Astrocyte of the spinal cord (primary cell): ENCODE measurements around the gene TOX2.
"Not testable (repeated sequence)": the region's sequence is repeated elsewhere in the genome, so short reads cannot be mapped to it uniquely, and the experiment has no call there.

ENCODE experiments used
- DNase-seq: peaks from one replicate; pipeline ENCODE4 v3.0.0; 2011; ENCODE audit warnings: low read depth, low spot score
- H3K4me3 ChIP-seq: 2 replicates; pipeline ENCODE4 v1.5.1; 2011; ENCODE audit warnings: low read depth, mild to moderate bottlenecking, low read length, moderate library complexity
- CTCF ChIP-seq: IDR thresholded peaks from 2 replicates; pipeline ENCODE4 v1.5.1; 2012; ENCODE audit warnings: low read depth, mild to moderate bottlenecking, low read length, inconsistent platforms
- in situ Hi-C: cut with HindIII; loops from 2 replicates; pipeline ENCODE4 v1.10.0; 2017; ENCODE audit warnings: low sequenced_read_pairs

Gene TOX2

GRCh38 chr20:44039741-44040140, 125.1 kb downstream of the TOX2 start:
- in situ Hi-C loops: no loop called here
- DNase-seq: no peak
- H3K4me3 ChIP-seq: no peak overlapping the region
- no peak for TF ChIP-seq CTCF

GRCh38 chr20:44040202-44040915, 125.7 kb downstream of the TOX2 start:
- DNase-seq: no peak
- no peak overlapping the region for H3K4me3 ChIP-seq
- no peak for TF ChIP-seq CTCF
- in situ Hi-C loops: no loop called here

- H3K4me3 ChIP-seq: no peak overlapping the region
- in situ Hi-C loops: no loop called here
- DNase-seq: no peak
- no peak for TF ChIP-seq CTCF
Measured at GRCh38 chr20:44041001-44041400, 126.3 kb downstream of the TOX2 start.

GRCh38 chr20:44044712-44045111, 130.1 kb downstream of the TOX2 start:
- H3K4me3 ChIP-seq, DNase-seq, in situ Hi-C loops: not testable (repeated sequence)

GRCh38 chr20:44050327-44050726, 135.7 kb downstream of the TOX2 start:
- TF ChIP-seq CTCF: no peak
- no peak overlapping the region for H3K4me3 ChIP-seq
- in situ Hi-C loops: no loop called here
- DNase-seq: no peak

GRCh38 chr20:44050925-44051660, 136.4 kb downstream of the TOX2 start:
- DNase-seq: no peak

More at GRCh38 chr20:44050925-44051660, 136.4 kb downstream of the TOX2 start:
- in situ Hi-C loops: no loop called here
- no peak overlapping the region for H3K4me3 ChIP-seq
- TF ChIP-seq CTCF: no peak
